Mucosa of stomach (tissue), 1 donor: Measurements from ENCODE around the gene RANGRF.
A peak's percentile ranks its signal among the peaks of the same experiment; 100 is the strongest.

Source experiments
- H3K27me3 ChIP-seq: one replicate; pipeline ENCODE4 v1.7.0; 2013; ENCODE audit warnings: mild to moderate bottlenecking, low read length; ENCODE audit not compliant: control insufficient read depth, insufficient read depth
- H3K36me3 ChIP-seq: one replicate; pipeline ENCODE4 v1.7.0; 2013; ENCODE audit warnings: low read length; ENCODE audit not compliant: control insufficient read depth, insufficient read depth
- H3K4me1 ChIP-seq: one replicate; pipeline ENCODE4 v1.7.0; 2013; ENCODE audit warnings: mild to moderate bottlenecking, low read length; ENCODE audit not compliant: control insufficient read depth, insufficient read depth
- H3K4me3 ChIP-seq: one replicate; pipeline ENCODE4 v1.7.0; 2013; ENCODE audit warnings: low read length
- H3K9ac ChIP-seq: one replicate; pipeline ENCODE4 v1.7.0; 2013; ENCODE audit warnings: mild to moderate bottlenecking, low read length, moderate library complexity
- H3K9me3 ChIP-seq: one replicate; pipeline ENCODE4 v1.7.0; 2013; ENCODE audit warnings: mild to moderate bottlenecking, low read length, moderate library complexity; ENCODE audit not compliant: control insufficient read depth
- donor health status: Pancreatic carcinoma.

Gene RANGRF

DNA sequence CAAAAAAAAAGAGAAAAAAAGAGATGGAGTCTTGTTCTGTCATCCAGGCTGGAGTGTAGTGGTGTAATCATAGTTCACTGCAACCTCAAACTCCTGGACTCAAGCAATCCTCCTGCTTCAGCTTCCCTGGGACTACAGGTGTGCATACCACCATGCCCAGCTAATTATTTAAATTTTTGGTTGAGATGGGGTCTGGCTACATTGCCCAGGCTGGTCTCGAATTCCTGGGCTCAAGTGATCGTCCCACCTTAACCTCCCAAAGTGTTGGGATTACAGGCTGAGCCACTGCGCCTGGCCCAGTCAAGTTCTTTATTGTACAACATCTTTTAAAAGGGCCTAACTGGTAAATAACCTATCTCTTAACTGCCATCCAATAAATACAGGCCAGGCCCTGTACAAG is 6.1 kb upstream of the RANGRF start:
- Histone ChIP-seq H3K4me3 (no peak overlapping the region), H3K9ac (no peak overlapping the region), H3K27me3 (no peaks in the 10 kb centered on the region), H3K4me1 (peaks cover 6% of the 10 kb centered on the region), H3K36me3 (no peaks in the 10 kb centered on the region), H3K9me3 (no peaks in the 10 kb centered on the region)

- H3K9ac ChIP-seq: no peak overlapping the region
- no peak overlapping the region for H3K4me3 ChIP-seq
- H3K36me3 ChIP-seq: no peaks in the 10 kb centered on the region
- peaks cover 14% of the 10 kb centered on the region for H3K4me1 ChIP-seq
- H3K27me3 ChIP-seq: no peaks in the 10 kb centered on the region
- H3K9me3 ChIP-seq: no peaks in the 10 kb centered on the region
Measured at GRCh38 chr17:8283356-8283755, 5.1 kb upstream of the RANGRF start.

GRCh38 chr17:8284126-8284525 is 4.3 kb upstream of the RANGRF start:
- no peaks in the 10 kb centered on the region for H3K27me3 ChIP-seq
- peaks cover 15% of the 10 kb centered on the region for H3K4me1 ChIP-seq
- H3K9ac ChIP-seq: no peak overlapping the region

DNA sequence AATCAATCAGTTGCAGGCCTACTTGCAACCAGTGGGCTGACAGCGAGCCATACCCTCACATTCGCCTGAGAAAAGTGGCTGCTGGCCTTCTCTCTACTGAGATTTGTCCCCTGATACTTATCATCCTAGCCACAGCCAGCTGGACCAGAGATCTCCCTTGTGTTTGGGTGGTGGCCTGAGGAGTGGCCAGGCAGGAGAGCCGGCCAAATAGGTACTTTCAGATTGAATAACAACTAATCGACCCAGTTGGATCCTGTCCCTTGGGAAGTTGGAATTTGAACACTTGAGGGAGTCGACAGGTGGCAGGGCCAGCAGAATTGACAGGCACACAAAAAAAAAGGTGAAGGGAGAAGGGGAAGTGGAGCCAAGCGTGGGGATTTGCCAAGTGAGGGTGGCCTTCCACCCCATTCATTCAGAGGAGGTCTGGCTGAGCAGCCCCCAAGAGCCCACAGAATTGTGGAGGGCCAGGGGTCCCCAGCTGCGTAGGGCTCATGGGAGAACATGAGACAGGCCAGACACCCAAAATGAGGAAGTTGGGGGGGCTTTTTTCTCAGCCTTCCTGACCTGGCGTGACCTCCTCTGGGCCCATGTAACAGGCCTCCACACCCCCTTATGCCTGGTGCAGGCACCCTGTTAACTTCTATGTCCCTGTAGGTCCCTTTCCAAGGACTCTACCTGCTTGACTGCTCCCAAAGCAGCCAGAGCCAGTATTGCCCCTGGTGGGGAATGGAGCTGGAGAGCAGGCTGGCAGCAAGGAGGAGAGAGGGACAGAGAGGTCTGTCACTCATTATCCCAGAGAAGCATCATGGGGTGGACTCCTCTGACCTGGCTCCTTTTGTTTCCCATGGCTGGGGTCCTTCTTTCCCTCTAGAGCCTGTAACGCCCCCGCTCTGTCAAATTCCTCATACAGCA is 2.9 kb upstream of the RANGRF start:
- Histone ChIP-seq H3K36me3 (no peaks in the 10 kb centered on the region), H3K4me1 (peaks cover 18% of the 10 kb centered on the region), H3K4me3 (no peak overlapping the region), H3K9ac (no peak overlapping the region), H3K27me3 (no peaks in the 10 kb centered on the region), H3K9me3 (no peaks in the 10 kb centered on the region)

More at GRCh38 chr17:8284126-8284525, 4.3 kb upstream of the RANGRF start:
- no peak overlapping the region for H3K4me3 ChIP-seq
- no peaks in the 10 kb centered on the region for H3K9me3 ChIP-seq
- H3K36me3 ChIP-seq: no peaks in the 10 kb centered on the region

- Histone ChIP-seq H3K4me1 (peaks cover 18% of the 10 kb centered on the region), H3K4me3 (peak overlapping the region; percentile 87), H3K27me3 (no peaks in the 10 kb centered on the region), H3K9me3 (no peaks in the 10 kb centered on the region), H3K36me3 (no peaks in the 10 kb centered on the region), H3K9ac (peak overlapping the region; percentile 89)
Measured at GRCh38 chr17:8287651-8288335, 677 bp upstream of the RANGRF start.

DNA sequence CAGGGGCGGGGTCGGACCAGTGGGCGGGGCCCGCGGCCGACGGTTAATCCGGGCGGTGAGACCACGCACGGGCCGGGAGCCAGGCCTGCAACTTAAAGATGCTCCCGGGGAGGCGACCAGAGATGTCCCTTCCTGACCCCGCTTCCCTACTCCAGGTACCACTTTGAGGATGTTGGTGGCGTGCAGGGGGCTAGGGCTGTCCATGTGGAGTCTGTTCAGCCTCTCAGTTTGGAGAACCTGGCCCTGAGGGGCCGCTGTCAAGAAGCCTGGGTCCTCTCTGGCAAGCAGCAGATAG is 580 bp downstream of the RANGRF start:
- H3K9me3 ChIP-seq: no peaks in the 10 kb centered on the region
- peak overlapping the region; percentile 89 for H3K9ac ChIP-seq
- no peaks in the 10 kb centered on the region for H3K36me3 ChIP-seq
- H3K4me3 ChIP-seq: peak overlapping the region; percentile 87
- H3K27me3 ChIP-seq: no peaks in the 10 kb centered on the region
- H3K4me1 ChIP-seq: peaks cover 18% of the 10 kb centered on the region

DNA sequence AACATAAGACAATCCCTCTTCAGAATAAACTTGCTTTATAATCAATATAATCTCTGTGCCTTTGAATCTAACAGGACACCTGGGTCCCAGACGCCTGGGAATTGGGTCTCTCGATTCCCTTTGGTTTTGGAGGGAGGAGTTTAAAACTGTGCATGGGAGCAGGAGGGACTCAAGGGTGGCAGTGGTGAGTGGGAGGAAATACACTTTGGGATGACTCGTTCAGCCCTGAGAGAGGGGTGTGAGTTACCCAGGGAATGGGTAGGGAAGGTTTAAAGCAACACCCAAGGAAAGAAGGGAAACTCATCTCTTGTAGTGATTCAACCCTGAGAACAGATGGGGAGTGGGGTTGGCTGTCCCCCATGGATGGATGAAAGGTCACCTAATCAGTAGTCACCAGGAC is 1.6 kb downstream of the RANGRF start:
- Histone ChIP-seq H3K9ac (no peak overlapping the region), H3K4me1 (peaks cover 28% of the 10 kb centered on the region), H3K4me3 (no peak overlapping the region), H3K36me3 (no peaks in the 10 kb centered on the region), H3K27me3 (no peaks in the 10 kb centered on the region), H3K9me3 (no peaks in the 10 kb centered on the region)

DNA sequence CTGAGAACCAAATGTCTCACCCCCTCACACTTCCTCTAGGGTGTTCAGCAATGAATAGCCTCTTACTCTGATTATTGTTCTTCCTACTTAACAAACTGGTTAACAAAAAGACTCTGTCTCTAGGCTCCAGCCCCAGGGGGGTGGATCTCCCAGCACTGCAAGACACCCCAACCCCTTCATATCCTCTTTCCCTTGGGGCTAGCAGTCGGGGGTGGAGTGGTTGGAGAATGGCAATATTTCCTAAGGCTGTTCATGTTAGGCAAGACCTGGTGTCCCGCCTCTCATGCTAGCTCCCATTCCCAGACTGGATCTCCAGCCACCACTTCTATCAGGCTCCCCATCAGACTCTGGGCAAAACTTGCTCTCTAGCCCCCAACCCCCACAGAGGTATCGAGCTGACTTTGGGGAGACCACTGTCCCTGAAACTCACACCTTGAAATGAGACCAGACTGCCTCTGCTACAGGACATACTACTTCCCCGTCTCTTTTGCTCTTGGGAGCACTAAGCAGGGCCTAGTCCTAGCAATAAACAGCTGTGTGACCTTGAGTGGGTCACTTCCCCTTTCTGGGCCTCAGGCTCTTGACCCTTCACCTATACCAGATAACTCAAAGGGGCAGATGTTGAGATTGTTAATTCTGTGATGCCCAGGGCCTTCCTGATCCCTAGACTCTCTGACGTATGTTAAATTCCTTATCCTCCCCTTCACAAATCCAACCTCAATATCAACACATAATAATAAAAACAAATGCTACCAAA is 4.3 kb downstream of the RANGRF start:
- Histone ChIP-seq H3K9ac (no peak overlapping the region), H3K9me3 (no peaks in the 10 kb centered on the region), H3K4me3 (no peak overlapping the region), H3K36me3 (no peaks in the 10 kb centered on the region), H3K4me1 (peaks cover 19% of the 10 kb centered on the region), H3K27me3 (no peaks in the 10 kb centered on the region)

DNA sequence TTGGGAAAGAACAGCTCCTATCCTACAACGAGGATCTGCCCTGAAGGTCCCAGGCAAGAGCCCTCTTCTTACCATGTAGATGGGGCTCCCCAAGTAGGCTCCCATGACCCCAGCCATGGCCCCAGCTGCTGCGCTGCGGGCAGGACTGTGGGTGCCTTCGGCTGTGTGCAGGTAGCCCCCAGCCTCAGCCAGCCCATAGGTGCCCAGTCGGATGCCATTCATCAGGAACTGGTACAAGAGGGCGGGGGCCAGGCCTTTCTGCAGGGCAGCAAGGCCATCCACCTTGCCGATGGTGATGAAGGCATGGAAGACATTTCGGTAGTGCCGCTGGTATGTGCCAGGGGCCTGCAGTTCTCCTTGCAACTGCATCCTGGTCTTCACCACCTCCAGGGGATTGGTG is 5.9 kb downstream of the RANGRF start:
- Histone ChIP-seq H3K9me3 (no peaks in the 10 kb centered on the region), H3K4me3 (peak overlapping the region; percentile 84), H3K36me3 (no peaks in the 10 kb centered on the region), H3K9ac (peak overlapping the region; percentile 85), H3K27me3 (no peaks in the 10 kb centered on the region), H3K4me1 (peaks cover 11% of the 10 kb centered on the region)

- Histone ChIP-seq H3K9me3 (no peaks in the 10 kb centered on the region), H3K4me3 (peak overlapping the region; percentile 84), H3K9ac (peak overlapping the region; percentile 85), H3K4me1 (peaks cover 10% of the 10 kb centered on the region), H3K36me3 (no peaks in the 10 kb centered on the region), H3K27me3 (no peaks in the 10 kb centered on the region)
Measured at GRCh38 chr17:8294814-8295316, 6.4 kb downstream of the RANGRF start.

- H3K27me3 ChIP-seq: no peaks in the 10 kb centered on the region
- H3K9ac ChIP-seq: no peak overlapping the region
- H3K4me1 ChIP-seq: no peaks in the 10 kb centered on the region
- H3K4me3 ChIP-seq: no peak overlapping the region
- no peaks in the 10 kb centered on the region for H3K36me3 ChIP-seq
- no peaks in the 10 kb centered on the region for H3K9me3 ChIP-seq
Measured at GRCh38 chr17:8300226-8300625, 11.8 kb downstream of the RANGRF start.
